ENCODE measurements around the gene CSNK2A2.

The CSNK2A2 gene

GRCh38 chr16:58222532-58223316, 24.8 kb upstream of the CSNK2A2 start:
- Histone ChIP-seq H3K4me3 (ENCODE audit: low read length) (no peak overlapping the region), H3K27ac (ENCODE audit: low read length) (no peak overlapping the region), H3K36me3 (ENCODE audit: control insufficient read depth, insufficient read depth, low read length) (no peaks in the 10 kb centered on the region), H3K4me1 (ENCODE audit: control insufficient read depth, insufficient read depth, low read length) (no peaks in the 10 kb centered on the region), H3K9me3 (ENCODE audit: control insufficient read depth, insufficient read depth, low read length) (no peaks in the 10 kb centered on the region), H3K27me3 (ENCODE audit: control insufficient read depth, insufficient read depth, low read length) (no peaks in the 10 kb centered on the region)
- no peak for DNase-seq (ENCODE audit: low read depth, low spot score)
- no CpG with 5 or more reads among the region's 7 CpGs for WGBS (ENCODE audit: insufficient coverage, insufficient read length)

DNA sequence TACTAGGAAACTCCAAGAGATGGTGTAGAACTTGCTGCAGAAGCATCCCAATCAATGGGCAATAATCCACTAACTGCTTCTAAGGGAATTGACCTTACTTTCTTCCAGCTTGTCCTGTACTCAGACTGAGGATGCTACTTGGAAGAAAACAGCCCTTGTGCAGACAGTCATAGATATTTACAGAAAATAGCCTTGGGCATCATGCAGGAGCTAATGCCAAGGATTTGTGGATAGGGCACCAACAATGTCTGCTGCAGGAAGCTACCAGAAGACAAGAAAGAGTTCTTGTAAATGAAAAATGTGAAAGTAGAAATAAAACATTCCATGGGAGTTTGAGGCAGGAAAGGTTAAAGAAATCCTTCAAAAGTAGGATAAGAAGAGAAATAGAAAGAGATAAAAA, 21.5 kb upstream of the CSNK2A2 start:
- no peak overlapping the region for H3K27ac ChIP-seq (ENCODE audit: low read length)
- H3K36me3 ChIP-seq (ENCODE audit: control insufficient read depth, insufficient read depth, low read length): no peaks in the 10 kb centered on the region
- H3K4me3 ChIP-seq (ENCODE audit: low read length): no peak overlapping the region
- no peaks in the 10 kb centered on the region for H3K27me3 ChIP-seq (ENCODE audit: control insufficient read depth, insufficient read depth, low read length)
- H3K4me1 ChIP-seq (ENCODE audit: control insufficient read depth, insufficient read depth, low read length): no peaks in the 10 kb centered on the region
- DNase-seq (ENCODE audit: low read depth, low spot score): no peak
- no peaks in the 10 kb centered on the region for H3K9me3 ChIP-seq (ENCODE audit: control insufficient read depth, insufficient read depth, low read length)

- Histone ChIP-seq H3K27ac (ENCODE audit: low read length) (no peak overlapping the region), H3K4me1 (ENCODE audit: control insufficient read depth, insufficient read depth, low read length) (no peaks in the 10 kb centered on the region), H3K27me3 (ENCODE audit: control insufficient read depth, insufficient read depth, low read length) (no peaks in the 10 kb centered on the region), H3K36me3 (ENCODE audit: control insufficient read depth, insufficient read depth, low read length) (no peaks in the 10 kb centered on the region), H3K9me3 (ENCODE audit: control insufficient read depth, insufficient read depth, low read length) (no peaks in the 10 kb centered on the region), H3K4me3 (ENCODE audit: low read length) (no peak overlapping the region)
- no peak for DNase-seq (ENCODE audit: low read depth, low spot score)
- WGBS (ENCODE audit: insufficient coverage, insufficient read length): no CpG with 5 or more reads among the region's 3 CpGs
Observed at GRCh38 chr16:58218786-58219185, 20.9 kb upstream of the CSNK2A2 start.

- Histone ChIP-seq H3K4me1 (ENCODE audit: control insufficient read depth, insufficient read depth, low read length) (no peaks in the 10 kb centered on the region), H3K27ac (ENCODE audit: low read length) (no peak overlapping the region), H3K4me3 (ENCODE audit: low read length) (no peak overlapping the region), H3K9me3 (ENCODE audit: control insufficient read depth, insufficient read depth, low read length) (no peaks in the 10 kb centered on the region), H3K36me3 (ENCODE audit: control insufficient read depth, insufficient read depth, low read length) (no peaks in the 10 kb centered on the region), H3K27me3 (ENCODE audit: control insufficient read depth, insufficient read depth, low read length) (no peaks in the 10 kb centered on the region)
- no peak for DNase-seq (ENCODE audit: low read depth, low spot score)
- WGBS (ENCODE audit: insufficient coverage, insufficient read length): no CpG with 5 or more reads among the region's 2 CpGs
Observed at GRCh38 chr16:58217311-58217925, 19.5 kb upstream of the CSNK2A2 start.

- no peak for DNase-seq (ENCODE audit: low read depth, low spot score)
- H3K36me3 ChIP-seq (ENCODE audit: control insufficient read depth, insufficient read depth, low read length): no peaks in the 10 kb centered on the region
- no peak overlapping the region for H3K27ac ChIP-seq (ENCODE audit: low read length)
- no peak overlapping the region for H3K4me3 ChIP-seq (ENCODE audit: low read length)
- no peaks in the 10 kb centered on the region for H3K27me3 ChIP-seq (ENCODE audit: control insufficient read depth, insufficient read depth, low read length)
- no peaks in the 10 kb centered on the region for H3K4me1 ChIP-seq (ENCODE audit: control insufficient read depth, insufficient read depth, low read length)
- no peaks in the 10 kb centered on the region for H3K9me3 ChIP-seq (ENCODE audit: control insufficient read depth, insufficient read depth, low read length)
- no CpG with 5 or more reads among the region's 3 CpGs for WGBS (ENCODE audit: insufficient coverage, insufficient read length)
Observed at GRCh38 chr16:58212824-58213655, 15.1 kb upstream of the CSNK2A2 start.

DNA sequence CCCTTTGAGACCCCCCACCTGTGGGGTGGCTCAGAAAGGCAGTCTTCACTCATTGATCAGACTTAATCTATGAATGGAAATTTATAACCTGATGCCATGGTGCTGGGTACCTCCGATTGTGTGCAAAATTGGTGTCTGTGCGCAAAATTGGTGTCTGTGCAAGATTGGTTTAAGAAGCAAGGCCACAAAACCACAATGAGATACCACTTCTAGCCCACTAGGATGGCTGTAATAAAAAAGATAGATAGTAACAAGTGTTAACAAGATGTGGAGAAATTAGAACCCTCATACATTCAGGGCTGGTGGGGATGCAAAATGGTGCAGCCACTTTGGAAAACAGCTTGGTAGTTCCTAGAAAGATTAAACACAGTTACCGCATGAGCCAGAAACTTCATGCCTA, 13.9 kb upstream of the CSNK2A2 start:
- Histone ChIP-seq H3K27me3 (ENCODE audit: control insufficient read depth, insufficient read depth, low read length) (no peaks in the 10 kb centered on the region), H3K36me3 (ENCODE audit: control insufficient read depth, insufficient read depth, low read length) (no peaks in the 10 kb centered on the region), H3K4me1 (ENCODE audit: control insufficient read depth, insufficient read depth, low read length) (no peaks in the 10 kb centered on the region), H3K9me3 (ENCODE audit: control insufficient read depth, insufficient read depth, low read length) (no peaks in the 10 kb centered on the region), H3K4me3 (ENCODE audit: low read length) (no peak overlapping the region), H3K27ac (ENCODE audit: low read length) (no peak overlapping the region)
- no peak for DNase-seq (ENCODE audit: low read depth, low spot score)
- WGBS (ENCODE audit: insufficient coverage, insufficient read length): no CpG with 5 or more reads among the region's 3 CpGs

DNA sequence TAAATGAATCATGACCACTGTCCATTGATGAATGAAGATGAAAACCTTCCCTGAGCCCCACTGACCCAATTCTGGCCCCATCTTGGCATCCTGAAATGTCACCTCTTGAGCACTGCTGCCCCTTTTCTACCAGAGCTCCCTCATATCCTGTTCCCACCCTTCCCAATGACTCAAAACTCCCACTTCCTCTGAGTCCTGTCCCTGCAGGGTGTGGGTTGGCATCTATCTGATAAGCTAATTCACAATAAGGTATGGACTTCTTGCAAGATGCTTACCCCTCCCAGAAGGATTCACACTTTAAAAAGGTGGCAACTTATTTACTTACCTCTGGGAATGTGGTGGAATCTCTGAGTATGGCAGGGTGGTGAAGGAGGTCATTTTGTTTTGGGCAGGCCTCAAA, 13.3 kb upstream of the CSNK2A2 start:
- Histone ChIP-seq H3K27me3 (ENCODE audit: control insufficient read depth, insufficient read depth, low read length) (no peaks in the 10 kb centered on the region), H3K27ac (ENCODE audit: low read length) (no peak overlapping the region), H3K9me3 (ENCODE audit: control insufficient read depth, insufficient read depth, low read length) (no peaks in the 10 kb centered on the region), H3K4me1 (ENCODE audit: control insufficient read depth, insufficient read depth, low read length) (no peaks in the 10 kb centered on the region), H3K4me3 (ENCODE audit: low read length) (no peak overlapping the region), H3K36me3 (ENCODE audit: control insufficient read depth, insufficient read depth, low read length) (no peaks in the 10 kb centered on the region)
- DNase-seq (ENCODE audit: low read depth, low spot score): no peak

- no peak overlapping the region for H3K4me3 ChIP-seq (ENCODE audit: low read length)
- H3K9me3 ChIP-seq (ENCODE audit: control insufficient read depth, insufficient read depth, low read length): no peaks in the 10 kb centered on the region
- no CpG with 5 or more reads among the region's 10 CpGs for WGBS (ENCODE audit: insufficient coverage, insufficient read length)
- DNase-seq (ENCODE audit: low read depth, low spot score): no peak
- 0 out of 2 replicates have a peak, but pooled peaks cover 2% of the 10 kb centered on the region for H3K4me1 ChIP-seq (ENCODE audit: control insufficient read depth, insufficient read depth, low read length)
- no peaks in the 10 kb centered on the region for H3K36me3 ChIP-seq (ENCODE audit: control insufficient read depth, insufficient read depth, low read length)
- H3K27me3 ChIP-seq (ENCODE audit: control insufficient read depth, insufficient read depth, low read length): no peaks in the 10 kb centered on the region
- no peak overlapping the region for H3K27ac ChIP-seq (ENCODE audit: low read length)
Observed at GRCh38 chr16:58205276-58206036, 7.5 kb upstream of the CSNK2A2 start.

GRCh38 chr16:58201163-58201562, 3.3 kb upstream of the CSNK2A2 start:
- H3K9me3 ChIP-seq (ENCODE audit: control insufficient read depth, insufficient read depth, low read length): no peaks in the 10 kb centered on the region
- H3K27ac ChIP-seq (ENCODE audit: low read length): no peak overlapping the region
- H3K4me3 ChIP-seq (ENCODE audit: low read length): no peak overlapping the region
- H3K27me3 ChIP-seq (ENCODE audit: control insufficient read depth, insufficient read depth, low read length): no peaks in the 10 kb centered on the region
- no peaks in the 10 kb centered on the region for H3K36me3 ChIP-seq (ENCODE audit: control insufficient read depth, insufficient read depth, low read length)
- H3K4me1 ChIP-seq (ENCODE audit: control insufficient read depth, insufficient read depth, low read length): peaks cover 5% of the 10 kb centered on the region; the same call in 1 of the 2 replicates
- WGBS (ENCODE audit: insufficient coverage, insufficient read length): no CpG with 5 or more reads among the region's 5 CpGs
- DNase-seq (ENCODE audit: low read depth, low spot score): no peak

All from iPS DF 6.9 (cell line).